ENCODE results near the gene TSHZ2.

Gene TSHZ2

DNA sequence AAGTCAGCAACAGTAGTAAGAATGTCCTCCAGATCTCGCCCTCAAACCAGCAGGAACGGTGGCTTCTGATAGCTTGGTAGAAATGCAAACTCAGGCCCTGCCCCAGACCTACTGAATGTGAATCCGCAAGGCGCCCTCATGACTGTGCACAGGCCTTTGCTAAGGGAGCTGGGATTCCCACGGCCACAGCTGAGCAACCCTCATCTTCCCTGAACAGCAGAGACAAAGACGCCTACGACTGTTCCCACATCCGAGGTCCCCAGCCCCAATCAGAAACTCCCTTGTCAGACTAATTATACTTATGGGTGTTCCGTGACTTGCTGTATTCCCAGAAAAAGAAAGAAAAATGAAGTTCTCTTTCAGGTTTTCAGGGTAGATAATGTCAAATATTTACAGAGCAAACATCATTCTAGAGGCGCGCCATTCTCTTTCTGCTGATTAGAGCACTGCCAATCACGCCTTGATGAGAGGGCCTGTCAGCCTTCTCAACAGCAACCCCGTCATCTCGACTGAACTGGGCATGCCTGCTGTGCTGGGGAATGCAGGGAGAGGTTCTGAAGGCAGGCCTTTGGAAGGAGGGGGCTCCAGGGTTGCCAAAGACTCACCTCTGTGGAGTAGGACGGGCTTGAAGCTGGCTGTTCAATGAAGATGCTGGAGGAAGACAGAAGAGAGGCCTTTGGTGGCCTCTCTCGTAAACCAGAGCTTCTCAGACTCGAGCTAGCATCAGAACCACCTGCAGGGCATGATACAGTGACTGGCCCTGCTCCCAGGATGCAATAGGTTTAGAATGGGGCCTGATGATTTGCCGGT lies 541.5 kb downstream of the TSHZ2 start:
- no peak for TF ChIP-seq GATA2 (IDR thresholded peaks at IDR 0.05; ENCODE audit: low read depth, low read length)

DNA sequence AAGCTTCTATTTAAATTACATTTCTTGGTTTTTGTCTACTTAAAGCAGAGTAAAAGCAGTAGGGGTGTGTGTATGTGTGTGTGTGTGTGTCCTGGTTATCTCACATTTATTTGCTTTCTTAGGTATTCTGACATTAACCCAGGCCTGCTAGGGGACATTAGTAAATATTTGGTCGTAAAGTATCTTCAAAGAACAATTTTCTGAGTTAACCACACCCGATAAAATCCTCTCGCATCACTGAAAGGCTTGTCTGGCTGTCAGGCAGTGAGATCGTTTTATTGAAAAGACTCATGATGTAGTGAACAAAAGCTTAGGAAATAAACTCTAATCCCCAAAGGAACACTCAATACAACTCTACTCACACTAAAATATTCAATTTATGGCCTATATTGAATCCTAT lies 543.6 kb downstream of the TSHZ2 start:
- no peak for TF ChIP-seq GATA2 (IDR thresholded peaks at IDR 0.05; ENCODE audit: low read depth, low read length)

DNA sequence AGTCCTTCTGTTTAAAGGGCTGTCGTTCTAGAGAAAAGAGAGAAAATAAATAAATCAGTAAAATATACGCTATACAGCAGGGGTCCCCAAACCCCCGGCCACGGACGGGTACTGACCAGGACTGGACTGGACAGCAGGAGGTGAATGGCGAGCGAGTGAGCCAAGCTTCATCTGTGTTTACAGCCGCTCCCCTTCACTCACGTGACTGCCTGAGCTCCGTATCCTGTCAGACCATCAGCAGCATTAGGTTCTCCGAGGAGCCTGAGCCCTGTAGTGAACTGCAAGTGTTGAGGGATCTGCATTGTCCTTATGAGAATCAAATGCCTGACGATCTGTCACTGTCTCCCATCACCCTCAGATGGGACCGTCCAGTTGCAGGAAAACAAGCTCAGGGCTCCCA lies 545.0 kb downstream of the TSHZ2 start:
- TF ChIP-seq GATA2 (IDR thresholded peaks at IDR 0.05; ENCODE audit: low read depth, low read length) (no peak), GATA3 (IDR thresholded peaks at IDR 0.05; ENCODE audit: low read depth, low read length) (no peak)

DNA sequence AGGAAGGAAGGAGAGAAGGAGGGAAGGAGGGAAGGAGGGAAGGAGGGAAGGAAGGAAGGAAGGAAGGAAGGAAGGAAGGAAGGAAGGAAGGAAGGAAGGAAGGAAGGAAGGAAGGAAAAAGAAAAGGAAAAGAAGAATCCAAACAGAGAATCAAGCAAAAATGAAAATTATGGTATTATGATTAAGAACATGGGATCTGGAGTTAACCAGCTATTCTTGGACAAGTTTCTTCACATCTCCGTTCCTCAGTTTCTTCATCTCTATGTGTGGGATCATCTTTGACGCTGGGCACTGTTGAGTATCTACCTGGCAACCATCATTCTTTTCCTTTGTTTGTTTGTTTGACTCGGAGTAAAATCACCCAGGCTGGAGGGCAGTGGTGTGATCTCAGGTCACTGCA lies 549.9 kb downstream of the TSHZ2 start:
- TF ChIP-seq GATA3 (IDR thresholded peaks at IDR 0.05; ENCODE audit: low read depth, low read length) (no peak), GATA2 (IDR thresholded peaks at IDR 0.05; ENCODE audit: low read depth, low read length) (no peak)

DNA sequence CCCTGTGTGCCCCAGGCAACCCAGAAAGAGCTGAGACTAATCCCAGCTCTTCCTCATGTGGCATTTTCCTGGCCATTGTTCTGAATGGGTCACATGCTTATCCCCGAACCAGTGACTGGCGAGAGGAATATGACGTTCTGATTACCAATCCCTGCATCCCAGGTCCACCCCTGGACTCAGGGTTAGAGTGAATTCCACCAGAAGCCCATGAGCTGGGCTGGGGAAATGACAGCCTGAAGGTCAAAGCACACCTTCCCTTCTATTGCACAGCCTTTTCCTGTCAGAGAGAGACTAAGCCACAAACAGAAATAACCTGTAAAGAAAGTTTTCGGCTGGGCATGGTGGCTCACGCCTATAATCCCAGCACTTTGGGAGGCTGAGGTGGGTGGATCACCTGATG lies 550.5 kb downstream of the TSHZ2 start:
- TF ChIP-seq GATA3 (IDR thresholded peaks at IDR 0.05; ENCODE audit: low read depth, low read length) (no peak), GATA2 (IDR thresholded peaks at IDR 0.05; ENCODE audit: low read depth, low read length) (no peak)

DNA sequence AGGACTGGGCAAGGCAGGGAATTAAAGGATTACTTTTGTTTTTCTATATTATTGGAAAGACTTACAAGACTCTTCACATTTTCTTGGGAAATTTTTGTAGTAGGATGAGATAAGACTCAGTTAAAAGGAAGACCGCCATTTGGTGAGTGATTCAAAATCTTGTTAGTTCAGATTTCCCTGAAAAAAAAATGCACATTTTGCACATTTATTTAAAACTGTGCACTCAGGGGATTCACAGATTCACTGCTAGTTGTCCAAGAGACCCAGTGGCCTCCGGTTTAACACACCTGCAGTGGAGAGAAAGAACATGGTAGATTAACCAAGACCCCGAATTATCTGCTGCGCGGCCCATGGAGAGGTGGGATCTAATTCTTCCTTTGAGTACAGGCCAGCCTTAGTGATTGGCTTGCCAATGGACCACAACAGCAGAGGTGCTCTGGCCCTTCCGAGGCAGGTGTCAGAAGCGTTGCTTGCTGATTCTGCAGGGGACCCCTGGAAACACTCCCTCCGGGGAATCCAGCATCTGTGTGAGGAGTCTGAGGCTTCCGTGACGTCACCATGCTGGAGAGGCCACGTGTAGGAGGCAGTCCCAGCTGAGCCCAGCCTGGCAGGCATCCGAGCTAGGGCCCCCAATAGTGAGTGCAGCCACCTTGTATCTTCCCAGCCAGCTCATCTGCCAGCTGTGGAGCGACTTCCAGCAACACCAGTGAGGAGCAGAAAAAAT lies 552.6 kb downstream of the TSHZ2 start:
- TF ChIP-seq GATA2 (IDR thresholded peaks at IDR 0.05; ENCODE audit: low read depth, low read length) (no peak), GATA3 (IDR thresholded peaks at IDR 0.05; ENCODE audit: low read depth, low read length) (no peak)

DNA sequence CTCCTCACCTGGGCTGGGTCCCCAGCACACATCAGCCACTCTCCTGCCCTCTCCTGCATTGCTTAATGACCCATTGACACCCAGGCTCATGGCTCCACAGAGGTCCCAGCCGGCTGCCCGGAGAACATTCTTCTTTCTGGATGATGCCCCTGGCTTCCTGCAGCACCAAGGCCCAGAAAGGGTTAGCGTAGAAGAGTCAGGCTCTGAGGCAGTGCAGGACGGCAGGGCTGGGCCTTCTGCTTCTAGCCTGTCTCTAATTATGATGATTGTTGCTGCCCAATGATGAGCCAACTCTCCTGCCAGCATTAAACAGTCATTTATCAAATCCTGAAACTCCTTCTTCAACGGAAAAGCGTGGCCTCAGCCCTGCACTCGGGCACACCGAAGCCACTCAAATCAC lies 555.0 kb downstream of the TSHZ2 start:
- TF ChIP-seq GATA2 (IDR thresholded peaks at IDR 0.05; ENCODE audit: low read depth, low read length) (no peak), GATA3 (IDR thresholded peaks at IDR 0.05; ENCODE audit: low read depth, low read length) (no peak)

DNA sequence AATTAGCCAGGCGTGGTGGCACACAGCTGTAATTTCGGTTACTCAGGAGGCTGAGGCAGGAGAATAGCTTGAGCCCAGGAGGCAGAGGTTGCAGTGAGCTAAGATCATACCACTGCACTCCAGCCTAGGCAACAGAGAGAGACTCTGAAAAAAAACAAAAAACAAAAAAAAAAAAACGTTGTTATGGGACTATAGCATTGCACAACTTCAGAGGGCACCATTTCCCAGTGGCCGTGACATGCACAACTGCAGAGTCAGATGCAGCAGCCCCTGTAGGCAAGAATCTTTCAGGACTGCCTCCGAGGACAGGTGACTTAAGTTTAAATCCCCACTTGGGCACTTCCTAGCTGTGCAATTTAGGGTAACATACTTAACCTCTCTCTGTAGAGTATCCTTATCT lies 557.5 kb downstream of the TSHZ2 start:
- no peak for TF ChIP-seq GATA3 (IDR thresholded peaks at IDR 0.05; ENCODE audit: low read depth, low read length)
- TF ChIP-seq GATA2 (IDR thresholded peaks at IDR 0.05; ENCODE audit: low read depth, low read length), result no peak

DNA sequence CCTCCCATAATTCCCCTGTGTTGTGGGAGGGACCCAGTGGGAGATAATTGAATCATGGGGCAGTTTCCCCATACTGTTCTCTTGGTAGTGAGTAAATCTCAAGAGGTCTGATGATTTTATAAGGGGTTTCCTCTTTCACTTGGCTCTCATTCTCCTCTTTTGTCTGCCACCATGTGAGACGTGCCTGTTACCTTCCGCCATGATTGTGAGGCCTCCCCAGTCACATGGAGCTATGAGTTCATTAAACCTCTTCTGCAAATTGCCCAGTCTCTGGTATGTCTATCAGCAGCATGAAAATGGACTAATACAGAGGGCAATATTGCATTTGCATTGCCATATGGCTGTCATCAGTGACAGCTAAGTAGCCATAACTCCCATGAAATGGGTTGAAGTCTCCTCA lies 558.3 kb downstream of the TSHZ2 start:
- no peak for TF ChIP-seq GATA3 (IDR thresholded peaks at IDR 0.05; ENCODE audit: low read depth, low read length)
- no peak for TF ChIP-seq GATA2 (IDR thresholded peaks at IDR 0.05; ENCODE audit: low read depth, low read length)

DNA sequence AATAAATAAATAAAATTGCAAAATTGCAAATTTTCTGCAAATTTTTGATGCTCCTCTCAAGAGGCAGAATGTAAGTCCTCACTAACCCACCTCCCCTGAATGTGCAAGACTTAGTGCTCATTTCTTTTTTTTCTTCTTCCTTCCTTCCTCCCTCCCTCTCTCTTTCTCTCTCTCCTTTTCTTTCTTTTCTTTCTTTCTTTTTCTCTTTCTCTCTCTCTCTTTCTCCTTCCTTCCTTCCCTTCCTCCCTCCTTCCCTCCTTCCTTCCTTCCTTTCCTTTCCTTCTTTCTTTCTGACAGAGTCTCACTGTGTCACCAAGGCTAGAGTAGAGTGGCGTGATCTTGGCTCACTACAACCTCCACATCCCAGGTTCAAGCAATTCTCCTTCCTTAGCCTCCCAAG lies 561.3 kb downstream of the TSHZ2 start:
- TF ChIP-seq GATA2 (IDR thresholded peaks at IDR 0.05; ENCODE audit: low read depth, low read length), result no peak
- TF ChIP-seq GATA3 (IDR thresholded peaks at IDR 0.05; ENCODE audit: low read depth, low read length), result no peak

DNA sequence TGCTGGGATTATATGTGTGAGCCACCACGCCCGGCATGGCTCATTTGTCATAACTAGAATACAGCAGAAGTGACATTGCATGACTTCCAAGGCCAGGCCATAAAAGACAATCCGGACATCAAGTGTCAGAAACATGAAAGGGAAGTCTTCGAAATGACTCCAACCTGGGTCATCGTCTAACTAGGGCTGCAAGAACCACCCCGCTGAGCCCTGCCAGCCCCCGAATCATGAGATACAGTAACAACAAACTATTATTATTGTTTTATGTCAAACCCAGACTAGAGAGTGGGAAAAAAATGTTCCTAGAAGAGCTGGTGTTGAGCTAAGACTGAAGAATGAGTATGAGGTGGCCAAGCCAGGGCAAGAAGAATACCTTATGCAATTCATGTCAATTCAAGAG lies 561.9 kb downstream of the TSHZ2 start:
- no peak for TF ChIP-seq GATA3 (IDR thresholded peaks at IDR 0.05; ENCODE audit: low read depth, low read length)
- no peak for TF ChIP-seq GATA2 (IDR thresholded peaks at IDR 0.05; ENCODE audit: low read depth, low read length)

DNA sequence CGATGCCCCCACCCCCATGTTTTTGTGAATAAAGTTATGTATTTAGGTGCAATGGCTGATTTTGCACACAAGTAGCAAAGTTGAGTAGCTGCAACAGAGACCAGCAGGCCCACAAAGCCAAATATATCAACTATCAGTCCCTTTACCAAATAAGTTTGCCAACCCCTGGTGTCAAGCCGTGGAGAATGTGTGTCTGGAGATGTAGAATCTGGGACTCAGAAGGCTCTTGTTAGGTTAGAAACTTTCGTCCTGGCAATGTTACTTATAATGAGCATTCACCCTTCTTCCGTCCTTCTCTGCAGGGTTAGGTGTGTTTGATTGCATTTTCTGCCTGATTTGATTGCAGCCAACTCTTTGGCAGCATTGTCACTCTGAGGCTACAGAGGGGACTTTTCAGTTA lies 563.7 kb downstream of the TSHZ2 start:
- TF ChIP-seq GATA3 (IDR thresholded peaks at IDR 0.05; ENCODE audit: low read depth, low read length), result no peak
- TF ChIP-seq GATA2 (IDR thresholded peaks at IDR 0.05; ENCODE audit: low read depth, low read length), result no peak

DNA sequence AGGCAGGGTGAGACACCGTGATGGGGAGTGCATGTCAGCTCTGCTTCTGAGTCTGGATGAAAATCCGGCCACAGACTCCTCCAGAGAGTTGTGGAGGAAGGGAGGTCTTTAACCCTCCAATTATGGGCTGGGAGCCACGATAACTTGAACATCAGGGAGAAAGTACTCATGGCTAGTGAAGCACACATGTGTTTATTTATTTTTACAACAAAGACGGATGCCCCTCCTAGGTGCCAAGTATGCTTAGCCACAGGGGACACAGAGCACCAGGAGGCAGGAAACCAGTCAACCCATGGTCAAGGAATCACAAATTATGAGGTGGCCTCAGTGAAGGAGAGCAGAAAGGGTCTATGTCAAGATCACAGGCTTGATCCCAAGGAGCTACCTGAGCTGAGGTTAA lies 567.4 kb downstream of the TSHZ2 start:
- TF ChIP-seq GATA2 (IDR thresholded peaks at IDR 0.05; ENCODE audit: low read depth, low read length), result no peak
- no peak for TF ChIP-seq GATA3 (IDR thresholded peaks at IDR 0.05; ENCODE audit: low read depth, low read length)
